ENCODE data around the gene EIF4EBP3.
"Not testable (repeated sequence)": the region's sequence is repeated elsewhere in the genome, so short reads cannot be mapped to it uniquely, and the experiment has no call there.

Gene EIF4EBP3

GRCh38 chr5:140579188-140579747 lies 31.8 kb downstream of the EIF4EBP3 start:
- not testable (repeated sequence) for DNase-seq (ENCODE audit: low spot score)

- no peak for DNase-seq (ENCODE audit: low spot score)
Observed at GRCh38 chr5:140587495-140587894, 40.0 kb downstream of the EIF4EBP3 start.

- DNase-seq (ENCODE audit: low spot score): no peak
Observed at GRCh38 chr5:140588311-140589070, 41.0 kb downstream of the EIF4EBP3 start.

- DNase-seq (ENCODE audit: low spot score): no peak
Observed at GRCh38 chr5:140590861-140591260, 43.4 kb downstream of the EIF4EBP3 start.

GRCh38 chr5:140591747-140592372 lies 44.4 kb downstream of the EIF4EBP3 start:
- DNase-seq (ENCODE audit: low spot score): peak; percentile 62

GRCh38 chr5:140593070-140593469 lies 45.6 kb downstream of the EIF4EBP3 start:
- DNase-seq (ENCODE audit: low spot score): not testable (repeated sequence)

- no peak for DNase-seq (ENCODE audit: low spot score)
Observed at GRCh38 chr5:140594169-140594568, 46.7 kb downstream of the EIF4EBP3 start.

- DNase-seq (ENCODE audit: low spot score): no peak
Observed at GRCh38 chr5:140595538-140596300, 48.3 kb downstream of the EIF4EBP3 start.

GRCh38 chr5:140596321-140596741 lies 48.9 kb downstream of the EIF4EBP3 start:
- DNase-seq (ENCODE audit: low spot score): no peak

GRCh38 chr5:140598836-140599235 lies 51.4 kb downstream of the EIF4EBP3 start:
- no peak for DNase-seq (ENCODE audit: low spot score)

Data from hepatic stellate cell (primary cell).